Retinal pigment epithelial cell (primary cell): ENCODE results near the gene STRADA.

ENCODE experiments used
- DNase-seq: peaks from one replicate; pipeline ENCODE4 v3.0.0-alpha.2; 2010; ENCODE audit warnings: low read depth
- H3K4me3 ChIP-seq: 2 replicates; pipeline ENCODE4 v1.5.1; 2011; ENCODE audit warnings: mild to moderate bottlenecking, low read length, control low read depth, moderate library complexity
- TF ChIP-seq, protein P1 (sequence below): conservative IDR thresholded peaks from 2 replicates; pipeline ENCODE4 v1.5.1; 2011; ENCODE audit warnings: low read depth, low read length, control low read depth, inconsistent platforms

Gene STRADA

DNA sequence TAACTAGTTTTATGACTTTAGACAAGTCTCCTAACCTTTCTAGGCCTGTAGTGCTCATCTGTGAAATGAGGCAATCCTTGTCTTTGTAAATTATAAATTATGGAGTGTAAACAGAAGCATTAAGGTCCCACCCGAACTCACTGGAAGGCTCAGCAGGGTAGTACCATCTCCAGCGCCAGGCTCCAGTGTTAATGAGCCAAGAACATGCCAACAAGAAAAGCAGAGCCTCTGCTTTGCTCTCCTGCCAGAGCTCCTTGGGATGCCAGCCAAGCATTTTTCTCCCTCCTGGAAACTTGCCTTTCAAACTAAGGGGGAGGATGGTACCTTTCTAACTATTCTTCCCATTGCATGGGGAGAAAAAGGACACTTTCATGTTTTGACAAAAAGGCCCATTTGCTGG is 56.6 kb downstream of the STRADA start:
- TF ChIP-seq, protein P1, sequence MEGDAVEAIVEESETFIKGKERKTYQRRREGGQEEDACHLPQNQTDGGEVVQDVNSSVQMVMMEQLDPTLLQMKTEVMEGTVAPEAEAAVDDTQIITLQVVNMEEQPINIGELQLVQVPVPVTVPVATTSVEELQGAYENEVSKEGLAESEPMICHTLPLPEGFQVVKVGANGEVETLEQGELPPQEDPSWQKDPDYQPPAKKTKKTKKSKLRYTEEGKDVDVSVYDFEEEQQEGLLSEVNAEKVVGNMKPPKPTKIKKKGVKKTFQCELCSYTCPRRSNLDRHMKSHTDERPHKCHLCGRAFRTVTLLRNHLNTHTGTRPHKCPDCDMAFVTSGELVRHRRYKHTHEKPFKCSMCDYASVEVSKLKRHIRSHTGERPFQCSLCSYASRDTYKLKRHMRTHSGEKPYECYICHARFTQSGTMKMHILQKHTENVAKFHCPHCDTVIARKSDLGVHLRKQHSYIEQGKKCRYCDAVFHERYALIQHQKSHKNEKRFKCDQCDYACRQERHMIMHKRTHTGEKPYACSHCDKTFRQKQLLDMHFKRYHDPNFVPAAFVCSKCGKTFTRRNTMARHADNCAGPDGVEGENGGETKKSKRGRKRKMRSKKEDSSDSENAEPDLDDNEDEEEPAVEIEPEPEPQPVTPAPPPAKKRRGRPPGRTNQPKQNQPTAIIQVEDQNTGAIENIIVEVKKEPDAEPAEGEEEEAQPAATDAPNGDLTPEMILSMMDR, result no peak
- H3K4me3 ChIP-seq, result no peak overlapping the region
- DNase-seq, result peak; percentile 32

DNA sequence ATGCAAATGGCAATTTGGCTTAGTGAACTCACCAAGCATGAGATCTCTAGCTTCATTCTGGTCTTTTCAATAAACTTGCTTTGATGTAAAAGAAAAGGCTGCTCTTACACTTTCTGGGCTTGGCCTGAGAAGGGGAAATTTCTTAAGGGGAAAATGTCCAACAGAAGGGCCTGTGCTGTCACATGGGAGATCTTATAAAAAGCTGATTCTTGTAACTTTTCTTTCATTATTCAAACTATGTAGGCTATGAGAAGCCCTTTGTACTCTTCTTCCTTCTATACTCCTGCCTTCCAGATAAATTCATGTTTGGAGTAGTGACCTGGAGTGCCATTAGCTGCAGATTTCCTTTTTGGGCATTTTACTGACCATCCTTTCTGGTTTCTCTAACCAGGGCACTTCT is 58.6 kb downstream of the STRADA start:
- DNase-seq, result no peak
- no peak overlapping the region for H3K4me3 ChIP-seq
- TF ChIP-seq, protein P1, result no peak

DNA sequence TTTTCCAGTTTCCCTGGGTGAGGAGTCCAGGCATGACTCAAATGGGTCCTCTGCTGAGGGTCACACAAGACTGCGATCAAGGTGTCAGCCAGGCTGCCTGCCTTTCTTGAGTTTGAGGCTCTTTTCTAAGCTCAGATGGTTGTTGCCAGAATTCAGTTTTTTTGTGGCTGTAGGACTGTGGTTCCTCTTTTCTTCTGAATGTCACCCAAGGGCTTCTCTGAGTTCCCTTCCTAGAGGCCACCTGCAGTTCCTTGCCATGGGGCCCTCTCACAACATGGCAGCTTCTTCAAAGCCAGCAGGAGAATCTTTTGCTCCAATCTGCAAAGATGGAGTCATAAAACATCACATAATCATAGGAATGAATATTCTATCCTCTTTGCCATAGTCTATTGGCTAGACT is 59.2 kb downstream of the STRADA start:
- TF ChIP-seq, protein P1, result no peak
- H3K4me3 ChIP-seq, result no peak overlapping the region
- DNase-seq, result no peak

DNA sequence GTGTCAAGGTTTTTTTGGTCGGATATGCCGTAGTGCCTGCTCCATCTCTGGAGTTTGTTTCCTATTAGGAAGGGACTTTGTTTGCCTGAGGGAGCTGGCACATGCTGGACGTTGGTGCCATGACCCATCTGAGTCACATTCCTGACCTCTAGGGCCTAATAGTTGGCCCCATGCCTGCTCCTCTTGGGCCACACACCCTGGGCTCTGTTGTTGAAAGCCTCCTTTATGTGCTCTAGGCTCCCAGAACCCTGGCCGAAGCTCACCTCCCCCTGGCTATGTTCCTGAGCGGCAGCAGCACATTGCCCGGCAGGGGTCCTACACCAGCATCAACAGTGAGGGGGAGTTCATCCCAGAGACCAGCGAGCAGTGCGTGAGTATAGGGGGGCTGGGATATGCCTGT is 60.1 kb downstream of the STRADA start:
- no peak for DNase-seq
- TF ChIP-seq, protein P1, result no peak

DNA sequence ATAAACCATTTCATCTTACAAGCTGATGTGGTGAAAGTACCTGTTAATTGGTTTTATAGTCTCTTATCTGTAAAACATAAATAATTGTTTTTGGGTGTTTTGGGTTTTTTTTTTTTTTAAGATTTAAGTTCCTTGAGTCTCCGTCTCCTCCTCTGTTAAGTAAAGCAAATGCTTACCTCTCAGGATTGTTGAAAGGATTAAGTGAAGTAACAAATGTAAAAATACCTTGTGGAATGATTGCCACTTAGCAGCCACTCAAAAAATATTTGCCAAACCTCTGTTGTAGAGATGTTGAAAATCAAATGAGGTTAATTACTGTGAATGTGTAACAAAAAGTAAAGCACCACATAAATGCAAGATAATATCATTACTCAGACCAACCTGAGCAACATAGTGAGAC is 60.9 kb downstream of the STRADA start:
- TF ChIP-seq, protein P1, result no peak
- no peak for DNase-seq
- no peak overlapping the region for H3K4me3 ChIP-seq

More for the DNA sequence above, 60.1 kb downstream of the STRADA start:
- H3K4me3 ChIP-seq, result no peak overlapping the region

DNA sequence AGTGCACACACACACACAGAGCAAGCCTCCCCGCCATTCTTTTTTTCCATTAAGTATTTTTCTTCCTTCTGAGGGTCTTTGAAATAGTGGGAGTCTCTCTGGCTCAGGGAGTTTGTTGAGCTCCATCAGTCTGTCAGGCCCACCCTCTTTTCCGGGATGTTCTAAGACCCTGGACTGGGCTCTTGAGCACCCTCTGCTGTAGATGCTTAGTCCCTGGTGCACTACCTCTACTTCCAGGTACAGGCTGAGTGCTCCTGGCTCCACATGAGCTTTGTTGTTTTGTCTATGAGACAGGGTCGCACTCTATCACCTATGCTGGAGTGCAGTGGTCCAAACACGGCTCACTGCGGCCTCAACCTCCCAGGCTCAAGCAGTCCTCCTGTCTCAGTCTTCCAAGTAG is 62.4 kb downstream of the STRADA start:
- H3K4me3 ChIP-seq, result no peak overlapping the region
- no peak for DNase-seq
- TF ChIP-seq, protein P1, result no peak

DNA sequence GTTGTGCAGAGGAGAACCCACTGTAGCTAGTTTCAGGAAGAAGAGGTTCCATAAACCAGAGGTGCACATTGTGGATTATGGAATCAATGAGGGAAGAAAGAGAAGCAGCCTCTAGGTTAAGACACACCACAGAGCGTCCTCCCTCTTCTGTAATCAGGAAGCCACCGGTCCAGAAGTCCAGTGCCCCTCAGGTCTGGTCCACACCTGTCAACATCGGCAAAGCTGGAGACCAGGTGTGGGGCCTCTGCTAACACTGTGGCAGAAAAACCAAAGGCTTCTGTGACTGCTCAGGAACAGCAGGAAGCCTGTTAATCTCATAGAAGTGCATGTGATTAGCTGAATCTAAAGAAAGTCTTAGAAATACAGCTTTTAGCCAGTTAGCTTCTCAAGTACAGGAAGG is 65.0 kb downstream of the STRADA start:
- DNase-seq, result no peak
- H3K4me3 ChIP-seq, result no peak overlapping the region
- TF ChIP-seq, protein P1, result no peak
